Measurements from ENCODE around the gene DROSHA. TPM values are rescaled to one million over a fixed set of nuclear protein-coding genes. Genes with fewer than 3 reads are reported as not detected.

DROSHA gene
- total RNA-seq, 1 experiment from 2014 or later, result 47.1 TPM

DNA sequence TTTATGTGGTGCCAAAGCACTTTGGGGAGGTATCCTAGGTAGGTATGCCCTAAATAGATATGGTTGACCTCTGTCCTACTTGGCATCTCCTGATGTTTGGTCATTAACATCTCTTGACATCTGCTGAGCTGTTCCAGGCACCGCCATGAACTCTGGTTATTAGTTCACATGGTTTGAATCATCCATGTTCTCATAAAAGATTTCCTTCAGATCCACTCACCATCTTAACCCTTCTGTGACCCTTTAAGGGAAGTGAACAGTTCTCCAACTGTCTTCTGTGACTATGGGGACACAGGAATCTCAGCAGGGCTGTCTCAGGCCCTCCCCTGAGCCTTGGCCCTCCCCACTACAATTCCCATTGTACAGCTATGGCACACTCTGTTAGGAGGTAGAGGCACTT, 170.7 kb downstream of the DROSHA start:
- H3K9me3 ChIP-seq, result no peaks in the 10 kb centered on the region
- H3K4me3 ChIP-seq, result no peak overlapping the region
- peak; percentile 63 for DNase-seq
- no peaks in the 10 kb centered on the region for H3K27me3 ChIP-seq
- H3K36me3 ChIP-seq, result no peaks in the 10 kb centered on the region

DNA sequence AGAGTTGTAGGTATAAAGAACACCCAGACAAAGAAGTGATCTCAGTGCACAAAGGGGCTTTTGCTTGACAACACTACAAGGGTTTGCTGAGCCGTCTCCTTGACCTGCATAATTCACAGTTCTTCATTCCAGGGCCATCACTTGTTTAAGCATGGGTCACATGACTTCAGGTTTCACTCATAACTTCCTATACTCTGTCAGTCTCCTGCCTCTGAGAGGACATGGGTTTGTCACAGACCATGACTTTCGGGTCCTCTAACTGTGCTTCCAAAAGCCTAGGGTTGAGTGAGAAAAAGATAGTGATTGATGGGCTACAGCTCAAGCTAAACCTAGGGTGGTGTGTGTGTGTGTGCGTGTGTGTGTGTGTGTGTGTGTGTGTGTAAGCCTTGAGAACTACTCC, 172.1 kb downstream of the DROSHA start:
- no peaks in the 10 kb centered on the region for H3K27me3 ChIP-seq
- no peaks in the 10 kb centered on the region for H3K36me3 ChIP-seq
- no peaks in the 10 kb centered on the region for H3K9me3 ChIP-seq
- no peak for DNase-seq
- no peak overlapping the region for H3K4me3 ChIP-seq

DNA sequence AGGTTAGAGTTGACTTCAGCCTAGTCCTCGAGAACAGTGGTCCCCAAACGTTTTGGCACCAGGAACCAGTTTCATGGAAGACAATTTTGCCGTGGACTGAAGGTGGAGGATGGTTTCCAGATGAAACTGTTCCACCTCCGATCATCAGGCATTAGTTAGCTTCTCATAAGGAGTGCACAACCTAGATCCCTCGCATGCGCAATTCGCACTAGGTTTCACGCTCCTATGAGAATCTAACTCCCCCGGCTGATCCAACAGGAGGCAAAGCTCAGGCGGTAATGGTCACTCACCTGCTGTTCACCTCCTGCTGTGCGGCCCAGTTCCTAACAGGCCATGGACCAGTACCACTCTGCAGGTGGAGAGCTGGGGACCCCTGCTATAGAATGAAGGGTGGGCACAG, 174.9 kb downstream of the DROSHA start:
- no peaks in the 10 kb centered on the region for H3K36me3 ChIP-seq
- no peaks in the 10 kb centered on the region for H3K27me3 ChIP-seq
- H3K4me3 ChIP-seq, result no peak overlapping the region
- no peak for DNase-seq
- H3K9me3 ChIP-seq, result no peaks in the 10 kb centered on the region

DNA sequence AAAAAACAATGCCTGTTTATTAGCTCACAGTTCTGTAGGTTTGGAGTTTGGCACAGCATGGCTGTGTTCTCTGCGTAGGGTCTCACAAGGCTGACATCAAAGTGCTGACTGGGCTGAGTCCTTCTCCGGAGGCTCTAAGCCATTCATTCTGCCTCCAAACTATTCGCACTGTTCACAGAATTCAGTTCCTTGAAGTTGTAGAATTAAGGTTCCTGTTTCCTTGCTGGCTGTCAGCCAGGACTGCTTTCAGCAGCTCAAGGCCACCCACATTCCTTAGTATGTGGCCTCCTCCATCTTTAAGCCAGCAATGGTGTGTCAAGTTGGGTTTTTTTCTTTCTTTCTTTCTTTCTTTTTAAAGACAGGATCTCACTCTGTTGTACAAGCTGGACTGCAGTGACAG, 176.6 kb downstream of the DROSHA start:
- no peaks in the 10 kb centered on the region for H3K36me3 ChIP-seq
- no peaks in the 10 kb centered on the region for H3K9me3 ChIP-seq
- H3K27me3 ChIP-seq, result no peaks in the 10 kb centered on the region
- no peak for DNase-seq
- no peak overlapping the region for H3K4me3 ChIP-seq

Other genes with a start within 250 kb of the DROSHA start
- 2.9 and 3.5 TPM in 2 replicates for gene C5orf22, start 208 bp upstream of the DROSHA start, total RNA-seq (2014; rRNA removed; shearing (Covaris generic); ENCODE audit: low replicate concordance)
- 0.13 TPM in 1 of 2 replicates, not detected in the other for gene PDZD2, start 107.0 kb upstream of the DROSHA start, total RNA-seq (2014; rRNA removed; shearing (Covaris generic); ENCODE audit: low replicate concordance)

Measured in MG63 (cell line).